NCI-H146 treated with DMSO at 0.1 percent for 48 hours (cell line): ENCODE data around the gene DCANP1.
"Not testable (repeated sequence)": the region's sequence is repeated elsewhere in the genome, so short reads cannot be mapped to it uniquely, and the experiment has no call there.

Experiments
- DNase-seq: peaks from one replicate; lab custom pipeline; 2025; ENCODE audit not compliant: unreplicated experiment; lab: John Stamatoyannopoulos, UW

Gene DCANP1, protein sequence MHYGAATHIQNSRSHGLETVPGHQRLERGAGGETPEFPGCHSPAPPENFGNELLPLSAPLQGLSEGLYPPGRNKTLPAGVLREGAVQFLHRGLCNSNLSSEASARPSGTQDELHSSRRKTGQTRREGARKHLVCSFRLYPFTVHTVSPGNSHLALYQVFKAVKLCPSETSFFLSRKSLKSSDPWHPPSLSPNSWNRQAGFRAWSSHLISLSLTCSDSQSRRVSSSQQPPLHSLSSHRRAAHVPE

DNA sequence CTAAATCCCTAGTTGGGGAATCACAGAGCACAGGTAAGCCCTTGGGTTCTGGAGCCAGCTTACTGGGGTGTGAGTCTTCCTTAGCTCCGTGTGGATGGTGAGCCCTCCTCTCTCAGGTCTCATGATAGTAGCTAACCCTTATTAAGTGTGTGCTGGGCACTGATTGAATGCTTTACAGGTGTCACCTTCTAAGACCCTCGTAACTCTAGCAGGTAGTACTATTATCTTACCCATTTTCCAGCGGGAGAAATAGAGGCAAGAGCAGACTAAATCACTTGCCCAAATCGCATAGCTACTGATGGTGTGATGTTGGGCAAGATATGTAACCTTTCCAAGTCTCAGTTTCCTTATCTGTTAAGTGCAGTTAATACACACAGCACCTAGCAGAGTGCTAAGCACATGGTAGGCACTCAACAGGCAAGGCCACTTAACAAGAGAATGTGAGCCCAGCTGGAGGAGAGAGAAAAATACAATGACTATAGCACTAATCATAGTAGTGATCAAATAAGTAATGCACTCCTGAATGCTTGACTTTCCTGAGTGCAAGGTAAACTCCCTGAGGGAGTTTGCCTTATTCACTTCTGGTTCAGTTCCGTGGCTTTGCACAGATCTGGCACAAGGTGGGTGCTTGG is at the start of gene DCANP1:
DCANP1 (minus strand) TSS at position 51 of the 632 bp plus-strand sequence. CDS start 240 bp downstream, outside the sequence.
- DNase-seq: no peak

DNA sequence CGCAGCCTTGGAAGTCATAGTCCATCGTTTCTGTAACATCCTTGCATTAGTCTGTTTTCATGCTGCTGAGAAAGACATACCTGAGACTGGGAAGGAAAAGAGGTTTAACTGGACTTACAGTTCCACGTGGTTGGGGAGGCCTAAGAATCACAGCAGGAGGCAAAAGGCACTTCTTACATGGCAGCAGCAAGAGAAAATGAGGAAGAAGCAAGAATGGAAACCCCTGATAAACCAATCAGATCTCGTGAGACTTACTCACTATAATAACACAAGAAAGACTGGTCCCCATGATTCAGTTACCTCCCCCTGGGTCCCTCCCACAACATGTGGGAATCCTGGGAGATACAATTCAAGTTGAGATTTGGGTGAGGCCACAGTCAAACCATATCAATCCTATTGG is 48.4 kb upstream of the DCANP1 start:
- DNase-seq: not testable (repeated sequence)

GRCh38 chr5:135494196-135494595 is 47.0 kb upstream of the DCANP1 start:
- DNase-seq: no peak

DNA sequence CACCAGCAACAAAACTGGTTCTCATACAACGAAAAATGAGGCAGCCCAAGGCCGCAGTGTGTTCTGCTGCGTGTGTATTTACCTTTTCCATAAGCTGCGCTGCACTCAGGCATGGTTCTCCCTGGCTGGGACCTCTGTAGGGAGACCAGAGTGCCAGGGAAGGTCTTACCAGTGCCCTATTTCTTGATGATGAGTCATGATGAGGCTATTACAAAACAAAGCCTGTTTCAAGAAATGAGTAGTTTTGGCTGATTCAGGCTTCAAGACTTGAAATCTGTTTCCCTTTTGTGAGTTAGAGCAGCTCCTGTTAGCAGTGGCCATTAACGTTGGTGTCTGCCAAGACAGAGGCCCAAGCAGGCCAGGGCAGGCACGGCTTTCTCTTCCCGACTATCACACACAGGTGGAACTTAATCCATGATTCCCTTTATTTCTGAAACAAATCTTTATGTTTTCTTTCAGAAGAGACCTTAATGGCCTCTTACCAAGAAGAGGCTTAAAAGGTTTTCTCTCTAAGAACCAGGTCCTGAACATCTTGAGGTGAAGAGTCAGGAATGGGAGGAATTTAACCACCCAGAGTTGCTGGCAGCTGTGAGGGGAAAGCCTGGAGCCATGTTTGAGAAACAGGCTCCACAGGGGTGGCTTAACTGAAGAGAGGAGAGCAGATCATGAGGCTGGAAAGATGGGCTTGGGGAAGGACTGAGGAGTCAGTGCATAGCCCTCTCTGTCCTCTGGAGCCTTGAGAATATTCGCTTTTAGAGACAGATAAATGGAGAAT is 46.4 kb upstream of the DCANP1 start:
- no peak for DNase-seq

DNA sequence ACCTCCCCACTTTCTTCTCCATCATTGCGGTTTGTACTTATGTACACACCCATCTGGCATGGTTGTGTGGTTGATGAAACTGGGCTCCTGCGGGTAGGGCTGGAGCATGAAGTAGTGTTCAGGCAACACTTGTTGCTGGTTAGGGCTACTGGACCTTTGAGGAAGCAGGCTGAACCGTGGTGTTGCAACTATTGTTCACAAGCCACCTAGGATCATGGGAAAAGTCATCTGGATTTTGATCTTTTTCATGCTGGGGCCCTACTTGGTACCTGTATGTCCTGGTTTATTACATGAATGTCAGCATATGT is 45.1 kb upstream of the DCANP1 start:
- no peak for DNase-seq

DNA sequence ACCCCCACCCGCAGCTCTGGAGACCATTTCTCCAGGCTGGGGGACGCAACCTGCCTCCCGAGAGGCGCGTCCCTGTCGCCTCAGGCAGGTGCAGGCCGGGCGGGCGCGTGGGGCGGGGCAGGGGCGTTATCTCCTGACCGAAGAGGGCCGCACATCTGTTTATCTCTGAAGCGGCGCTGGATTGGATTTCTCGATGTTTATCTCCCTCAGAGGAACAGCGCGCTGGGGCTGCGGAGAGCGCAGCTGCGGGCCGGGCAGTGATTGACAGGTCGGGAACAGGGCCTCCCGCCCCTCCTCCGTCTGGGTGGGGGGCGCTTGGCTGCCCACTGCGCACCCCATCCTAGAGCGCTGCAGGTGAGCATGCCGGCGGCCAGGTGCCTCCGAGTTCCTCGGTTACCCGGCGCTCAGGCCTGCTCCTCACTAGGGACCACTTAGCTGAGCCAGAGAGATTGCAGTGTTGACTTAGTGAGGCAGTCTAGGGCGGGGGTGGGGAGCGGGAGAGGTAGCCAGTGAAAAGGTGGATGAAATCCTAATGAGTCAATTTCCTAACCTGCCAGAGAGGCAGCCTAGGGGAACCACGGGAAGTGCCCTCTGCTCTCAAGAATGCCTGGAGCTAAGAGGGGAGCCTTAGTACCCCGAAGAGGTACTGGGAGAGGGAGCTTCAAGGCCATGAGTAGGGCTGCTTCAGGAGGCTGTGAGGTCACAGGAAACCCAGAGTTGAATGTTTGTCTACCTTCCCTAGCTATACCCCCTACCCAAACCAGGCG is 44.6 kb upstream of the DCANP1 start:
- peak; percentile 78 for DNase-seq

DNA sequence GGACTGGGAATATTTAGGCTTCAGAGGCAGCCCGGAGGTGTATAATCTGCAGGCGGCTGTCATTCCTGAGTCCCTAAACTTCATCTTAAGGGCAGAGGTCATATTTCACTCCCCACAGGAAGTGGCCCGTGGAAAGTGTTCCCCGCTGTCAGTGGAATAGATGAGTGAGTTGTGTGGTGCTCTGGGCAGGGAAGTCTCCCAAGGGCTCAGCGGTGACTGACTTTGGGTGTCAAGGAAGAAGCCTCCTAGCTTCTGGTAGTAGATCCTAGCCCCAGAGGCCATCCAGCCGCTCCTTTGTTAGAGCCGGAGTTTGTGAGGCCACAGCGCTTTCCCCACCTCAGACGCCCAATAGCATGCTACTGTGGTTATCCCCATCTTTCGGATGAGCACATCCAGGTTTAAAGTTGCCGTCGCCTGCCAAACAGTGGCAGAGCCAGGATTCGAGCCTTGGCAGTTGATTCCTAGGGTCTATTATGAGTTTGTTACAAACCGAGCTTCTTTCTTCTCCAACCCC is 43.9 kb upstream of the DCANP1 start:
- DNase-seq: no peak

DNA sequence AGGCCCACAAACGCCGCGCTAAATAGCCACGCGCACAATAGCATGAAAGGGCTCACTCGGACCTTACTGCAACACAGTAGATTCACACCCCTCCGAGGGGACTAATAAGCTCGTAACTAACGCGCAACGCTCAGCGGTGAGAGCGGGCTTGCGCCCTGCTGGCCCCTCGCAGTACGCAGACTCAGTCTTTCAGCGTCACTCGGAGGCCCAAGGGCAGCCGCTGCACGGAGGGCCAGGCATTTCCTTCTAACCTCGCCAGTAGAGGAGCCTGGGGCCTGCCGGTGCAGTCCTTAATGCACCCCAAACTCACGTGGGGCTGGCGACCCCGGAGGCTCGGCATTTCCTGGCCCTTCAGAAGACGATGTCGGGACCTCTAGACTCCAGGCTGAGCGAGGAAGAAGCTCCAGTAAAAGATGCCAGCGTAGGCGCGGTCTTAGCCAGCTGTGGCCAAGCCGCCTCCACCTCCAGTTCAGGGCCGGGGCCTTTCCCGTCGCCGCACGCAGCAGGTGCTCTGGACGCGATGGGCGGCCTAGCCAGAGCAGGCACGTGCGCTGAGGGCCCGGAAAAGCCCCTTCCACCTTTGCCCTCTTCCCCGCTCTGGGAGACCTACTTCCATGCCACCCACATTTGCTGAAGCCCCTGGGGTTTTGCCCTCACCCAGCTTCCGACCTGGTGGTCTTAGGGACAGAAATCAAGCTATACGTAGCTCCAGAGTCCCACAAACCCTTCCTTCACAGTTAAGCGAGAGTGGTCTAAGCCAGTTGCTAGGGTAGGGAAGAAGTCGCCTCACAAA is 43.3 kb upstream of the DCANP1 start:
- no peak for DNase-seq

DNA sequence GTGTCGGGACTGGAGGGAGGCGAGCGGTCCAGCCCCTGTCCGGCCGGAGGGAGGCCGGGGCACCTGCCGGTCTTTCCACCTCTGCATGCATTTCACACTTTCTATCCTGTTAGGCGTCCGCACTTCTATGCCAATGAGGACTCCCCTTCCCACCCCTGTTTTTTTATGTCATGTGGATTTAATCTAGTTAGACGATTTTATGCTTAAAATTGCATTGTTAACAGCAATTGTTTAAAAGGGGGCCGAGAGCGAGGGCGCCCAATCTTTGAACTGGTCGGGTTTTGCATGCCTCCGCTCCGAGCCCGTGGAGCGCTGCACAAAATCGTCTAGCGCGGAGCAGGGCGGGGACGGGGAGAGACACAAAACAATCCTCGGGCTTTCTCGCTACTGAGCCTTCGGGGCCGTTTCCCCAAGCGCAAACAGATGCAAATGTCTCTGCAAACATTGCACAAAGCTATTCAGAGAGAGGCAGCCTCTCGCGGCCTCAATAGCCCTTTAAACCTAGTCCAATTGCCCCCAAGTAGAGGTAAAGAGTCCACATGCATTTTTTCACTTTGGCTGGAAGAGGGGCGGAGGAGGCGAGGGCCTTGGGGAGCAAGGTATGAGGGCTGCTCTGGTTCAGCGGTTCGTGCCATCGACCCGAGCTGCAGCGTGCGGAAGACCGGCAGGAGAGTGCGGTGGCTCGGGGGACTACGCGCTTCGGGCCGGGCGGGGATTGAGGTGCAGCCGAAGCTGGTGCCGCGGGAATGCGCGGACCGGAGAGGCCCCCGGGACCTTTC is 42.5 kb upstream of the DCANP1 start:
- DNase-seq: no peak

DNA sequence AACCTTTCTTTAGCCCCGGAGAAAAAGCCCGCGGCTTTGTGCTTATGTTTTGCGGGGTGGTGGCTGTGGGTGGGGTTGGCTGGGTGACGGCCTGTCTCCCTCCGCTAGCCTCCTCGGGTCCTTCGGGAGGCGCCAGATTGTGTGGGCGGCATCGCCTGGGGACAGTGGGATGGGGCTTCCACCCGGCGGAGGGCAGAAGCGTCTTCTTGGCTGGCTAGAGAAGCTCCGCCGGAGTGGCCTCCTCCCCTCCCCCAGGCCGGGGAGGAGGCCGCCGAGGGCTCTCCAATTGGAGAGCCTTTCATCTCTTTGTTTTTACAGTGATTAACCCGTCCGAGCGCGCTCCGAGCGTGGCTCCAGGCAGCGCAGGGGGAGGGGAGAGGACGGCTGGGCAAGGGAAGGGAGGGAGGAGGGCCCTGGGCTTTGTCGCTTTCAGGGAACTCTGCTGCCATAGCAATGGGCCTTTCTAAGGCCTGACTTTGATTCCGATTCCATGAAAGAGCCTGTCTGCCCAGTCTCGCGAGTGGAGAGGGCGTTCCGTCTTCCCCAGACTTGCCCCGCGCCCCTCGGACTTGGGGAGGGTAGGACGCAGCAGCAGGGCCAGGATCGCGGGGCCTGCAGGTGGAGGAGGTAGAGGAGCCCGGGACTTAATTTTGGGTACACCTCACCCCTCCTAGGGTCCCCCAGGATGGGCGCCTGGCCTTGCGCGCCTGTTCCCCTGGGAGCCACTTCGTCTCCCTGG is 41.7 kb upstream of the DCANP1 start:
- peak; percentile 66 for DNase-seq

- no peak for DNase-seq
Measured at GRCh38 chr5:135487839-135488514, 40.8 kb upstream of the DCANP1 start.

GRCh38 chr5:135487037-135487395 is 39.9 kb upstream of the DCANP1 start:
- no peak for DNase-seq

DNA sequence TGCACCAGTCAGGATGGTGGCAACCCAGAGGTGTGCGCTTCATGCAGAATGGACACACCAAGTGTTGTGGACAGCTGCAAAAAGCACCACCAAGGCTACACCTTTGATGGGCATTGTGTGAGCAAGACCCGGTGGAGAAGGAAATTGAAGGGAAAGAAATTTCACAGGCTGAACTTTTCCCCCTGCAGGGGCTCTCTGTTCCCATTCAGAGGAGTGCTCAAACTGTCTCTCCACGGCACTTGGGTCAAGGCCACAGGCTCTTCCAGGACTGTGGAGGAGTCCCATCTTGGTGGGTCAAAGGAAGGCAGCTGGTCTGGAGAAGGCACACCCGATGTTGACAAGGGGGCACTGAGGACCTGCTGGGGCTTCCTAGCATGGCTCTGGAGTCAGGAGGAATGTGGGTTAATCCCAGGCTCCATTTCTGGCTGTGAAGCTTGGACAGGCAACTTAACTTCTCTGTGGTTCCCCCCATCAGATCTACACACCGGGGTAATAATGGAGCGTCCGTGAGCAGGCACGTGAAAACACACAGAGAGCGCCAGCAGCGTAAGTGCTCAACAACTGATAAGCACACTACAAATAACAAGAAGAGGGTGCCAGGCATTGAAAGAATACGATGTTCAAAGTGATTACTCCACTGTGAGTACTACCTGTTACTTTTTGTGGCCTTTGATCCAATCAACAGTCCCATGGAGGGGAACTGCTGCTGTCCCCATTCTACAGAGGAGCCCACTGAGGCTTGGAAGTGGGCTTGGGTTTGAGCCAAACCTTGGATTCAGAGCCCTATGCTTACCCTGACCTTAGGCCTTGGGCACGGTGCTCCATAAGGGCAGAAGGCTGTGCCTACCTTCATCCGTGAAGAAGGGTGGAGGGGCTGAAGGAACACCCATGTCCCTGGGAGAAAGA is 39.2 kb upstream of the DCANP1 start:
- no peak for DNase-seq

DNA sequence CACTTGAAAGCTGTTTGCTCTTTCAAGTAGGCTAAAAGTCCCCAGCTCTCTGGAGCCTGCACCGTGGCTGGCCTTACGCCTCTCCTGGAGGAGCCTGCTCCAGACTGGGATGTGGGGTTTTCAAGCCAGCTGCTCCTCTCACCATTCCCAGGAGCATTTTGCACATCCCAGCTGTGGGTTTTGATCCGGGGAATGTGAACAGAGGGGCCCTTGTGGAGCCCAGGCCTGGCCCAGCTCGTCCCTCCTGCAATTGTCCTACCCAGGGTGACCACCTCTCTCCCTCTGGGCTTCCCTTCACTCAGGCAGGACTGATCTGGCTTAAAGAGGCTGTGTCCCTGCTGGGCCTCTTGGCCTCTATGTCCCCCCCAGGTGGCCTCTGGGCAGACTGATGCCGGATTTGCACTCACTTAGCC is 37.5 kb upstream of the DCANP1 start:
- DNase-seq: no peak

GRCh38 chr5:135483254-135483653 is 36.1 kb upstream of the DCANP1 start:
- no peak for DNase-seq

DNA sequence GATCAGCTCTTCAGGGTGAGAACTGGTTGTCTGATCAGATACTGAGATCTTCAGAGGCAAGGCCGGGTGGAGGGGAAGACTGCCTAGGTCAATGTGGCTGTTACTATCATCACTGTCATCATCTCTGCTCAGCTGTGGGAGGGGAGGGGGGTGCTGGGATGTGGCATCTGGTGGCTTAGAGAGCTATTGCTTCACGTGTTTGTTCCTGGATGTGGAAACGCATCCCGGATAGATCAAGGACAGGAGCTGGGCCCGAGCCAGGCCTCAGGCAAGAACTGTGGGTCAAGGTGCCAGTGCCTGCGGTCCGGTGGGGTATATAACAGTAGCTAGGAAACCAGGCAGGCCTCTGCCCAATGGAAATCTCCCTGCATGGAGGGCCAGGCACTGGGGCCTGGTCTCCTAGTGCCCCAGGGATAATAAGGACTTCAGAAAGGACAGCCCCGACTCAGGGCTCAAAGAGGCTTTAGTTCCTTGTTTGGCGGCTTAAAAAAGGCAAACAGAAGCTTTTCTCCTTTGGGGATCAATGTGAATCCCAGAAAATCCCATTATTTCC is 35.3 kb upstream of the DCANP1 start:
- DNase-seq: no peak

GRCh38 chr5:135481909-135482311 is 34.8 kb upstream of the DCANP1 start:
- no peak for DNase-seq
